ENCODE data around the gene NXNL2. TPM values are rescaled to one million over a fixed set of nuclear protein-coding genes. Genes with fewer than 3 reads are reported as not detected.

NXNL2 gene
- total RNA-seq, 1 donor from 2014 or later, result not detected

GRCh38 chr9:88529496-88529895 lies 5.5 kb upstream of the NXNL2 start:
- DNase-seq (ENCODE audit: missing footprints) (no peak), ATAC-seq (no peak)
- intact Hi-C loops (cut with DNase I), result no loop called here

- intact Hi-C loops (cut with DNase I), result no loop called here
- ATAC-seq (no peak), DNase-seq (ENCODE audit: missing footprints) (no peak)
These were observed 4.9 kb upstream of the NXNL2 start for GRCh38 chr9:88530051-88530450.

- DNase-seq (ENCODE audit: missing footprints) (no peak), ATAC-seq (no peak)
- intact Hi-C loops (cut with DNase I), result no loop called here
These were observed 2.9 kb upstream of the NXNL2 start for GRCh38 chr9:88531920-88532698.

GRCh38 chr9:88533951-88534455 lies 975 bp upstream of the NXNL2 start:
- intact Hi-C loops (cut with DNase I), result no loop called here
- DNase-seq (ENCODE audit: missing footprints), result peak; percentile 75
- peak; percentile 18 for ATAC-seq

DNA sequence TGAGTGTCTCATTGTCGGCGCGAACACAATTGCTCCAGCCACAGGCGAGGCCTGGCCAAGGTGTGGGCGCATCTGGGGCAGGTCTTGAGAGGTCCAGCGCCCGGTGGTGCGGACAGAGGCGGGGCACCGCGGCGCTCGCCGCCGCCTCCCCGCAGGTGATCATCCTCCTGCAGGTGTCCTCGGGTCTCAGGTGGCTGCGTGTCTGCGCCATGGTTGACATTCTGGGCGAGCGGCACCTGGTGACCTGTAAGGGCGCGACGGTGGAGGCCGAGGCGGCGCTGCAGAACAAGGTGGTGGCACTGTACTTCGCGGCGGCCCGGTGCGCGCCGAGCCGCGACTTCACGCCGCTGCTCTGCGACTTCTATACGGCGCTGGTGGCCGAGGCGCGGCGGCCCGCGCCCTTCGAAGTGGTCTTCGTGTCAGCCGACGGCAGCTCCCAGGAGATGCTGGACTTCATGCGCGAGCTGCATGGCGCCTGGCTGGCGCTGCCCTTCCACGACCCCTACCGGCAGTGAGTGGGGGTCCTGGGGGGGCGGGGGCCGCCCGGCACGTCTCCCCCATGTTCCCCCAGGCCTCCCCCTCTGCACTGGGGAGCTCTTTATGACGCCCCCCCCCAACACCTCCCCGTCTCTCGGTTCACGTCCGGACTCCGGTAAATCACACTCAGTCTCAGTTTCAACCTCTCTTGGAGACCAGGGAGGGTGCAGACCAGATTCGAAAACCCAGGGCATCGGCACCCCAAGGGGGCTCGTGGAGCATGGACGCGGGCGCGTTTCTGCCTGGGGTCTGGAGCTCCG lies 446 bp downstream of the NXNL2 start:
- DNase-seq (ENCODE audit: missing footprints) (peak; percentile 69), ATAC-seq (no peak)
- intact Hi-C loops (cut with DNase I), result no loop called here

DNA sequence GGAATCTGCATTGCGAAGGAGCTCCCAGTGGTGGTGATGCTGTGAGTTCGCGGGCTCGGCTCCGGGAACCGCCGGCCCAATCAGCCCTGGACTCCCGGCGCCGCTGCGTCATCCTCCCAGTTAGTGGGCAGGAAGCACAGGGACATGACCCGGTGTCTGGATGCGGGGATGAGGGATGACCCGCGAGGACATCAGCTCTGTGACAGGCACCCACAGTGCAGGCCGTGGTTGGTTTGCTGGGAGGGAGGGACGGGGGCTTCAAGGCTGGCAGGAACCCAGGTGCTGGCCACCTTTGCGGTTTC lies 996 bp downstream of the NXNL2 start:
- intact Hi-C loops (cut with DNase I), result no loop called here
- ATAC-seq, result no peak
- DNase-seq (ENCODE audit: missing footprints), result peak; percentile 73

GRCh38 chr9:88536951-88537760 lies 2.2 kb downstream of the NXNL2 start:
- intact Hi-C loops (cut with DNase I), result no loop called here
- peak; percentile 20 for ATAC-seq
- peak; percentile 39 for DNase-seq (ENCODE audit: missing footprints)

DNA sequence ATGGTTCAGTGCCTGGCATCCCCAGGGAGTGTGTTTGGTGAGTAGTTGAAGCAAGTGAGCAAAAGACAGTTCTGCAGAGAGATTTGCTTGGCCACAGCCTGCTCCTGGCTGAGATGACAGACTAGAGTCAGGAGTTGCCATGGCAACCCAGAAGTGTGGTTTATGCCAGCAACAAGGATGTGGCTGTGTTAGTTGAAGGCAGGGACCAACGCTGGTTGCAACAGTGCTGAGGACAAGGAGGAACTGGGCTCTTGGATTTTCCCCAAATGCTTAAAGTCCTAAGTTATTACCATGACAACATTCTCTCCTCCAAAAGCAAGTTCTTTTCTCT lies 2.7 kb downstream of the NXNL2 start:
- DNase-seq (ENCODE audit: missing footprints), result peak; percentile 70
- intact Hi-C loops (cut with DNase I), result no loop called here
- peak; percentile 56 for ATAC-seq

DNA sequence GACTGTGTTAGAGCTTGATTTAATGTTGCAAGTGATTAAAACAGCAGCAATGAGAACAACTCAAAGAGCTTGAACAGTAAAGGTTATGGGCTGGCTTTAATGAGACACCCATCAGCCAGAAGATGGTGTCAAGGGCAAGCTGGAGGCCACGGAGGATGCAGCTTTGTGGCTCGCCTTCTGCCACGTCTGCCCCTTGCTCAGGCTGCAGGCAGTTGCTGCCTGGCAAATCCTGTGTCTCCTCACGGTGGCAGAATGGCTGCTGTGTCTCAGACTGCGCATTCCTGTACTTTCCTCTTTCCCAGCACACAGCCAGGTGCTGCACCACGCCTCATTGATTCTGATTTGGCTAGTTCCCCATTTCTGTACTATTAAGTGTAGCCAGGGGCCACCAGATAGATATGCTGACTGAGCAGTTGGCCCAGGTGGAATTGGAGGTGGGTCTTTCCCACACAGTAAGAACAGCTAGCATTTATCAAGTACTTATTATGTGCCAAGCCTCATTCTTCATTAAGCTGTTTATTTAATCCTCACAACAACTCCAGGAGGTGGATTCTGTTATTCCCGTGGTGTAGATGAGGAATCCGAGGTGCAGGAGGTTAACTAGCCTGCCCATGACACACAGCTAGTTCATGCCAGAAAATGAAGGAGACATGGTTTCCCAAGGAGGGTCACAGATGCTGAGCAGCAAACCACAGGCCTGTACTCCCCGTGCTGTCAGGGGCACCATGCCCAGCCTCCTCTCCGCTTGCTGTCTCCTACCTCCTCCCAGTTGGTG lies 3.5 kb downstream of the NXNL2 start:
- ATAC-seq, result no peak
- DNase-seq (ENCODE audit: missing footprints), result no peak
- intact Hi-C loops (cut with DNase I), result no loop called here

DNA sequence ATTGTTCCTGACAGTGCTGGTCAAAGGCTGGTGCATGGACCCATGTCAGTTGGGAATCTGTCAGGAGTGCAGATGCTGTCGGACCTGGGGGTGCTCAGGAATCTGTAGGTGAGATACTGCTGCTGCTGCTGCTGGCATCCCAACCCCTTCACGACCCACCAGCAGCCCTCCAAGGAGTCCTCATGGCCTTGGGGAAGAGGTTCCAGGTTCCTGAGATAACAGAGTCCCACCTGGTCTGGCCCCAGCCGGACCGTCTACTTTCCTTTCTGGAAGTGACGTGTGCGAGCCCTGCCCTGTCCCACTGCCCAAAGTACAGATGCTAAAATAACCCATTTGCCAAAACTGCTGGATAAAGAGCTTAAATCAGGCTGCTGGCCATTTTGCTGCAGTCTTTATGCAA lies 4.3 kb downstream of the NXNL2 start:
- DNase-seq (ENCODE audit: missing footprints) (no peak), ATAC-seq (no peak)
- intact Hi-C loops (cut with DNase I), result no loop called here

DNA sequence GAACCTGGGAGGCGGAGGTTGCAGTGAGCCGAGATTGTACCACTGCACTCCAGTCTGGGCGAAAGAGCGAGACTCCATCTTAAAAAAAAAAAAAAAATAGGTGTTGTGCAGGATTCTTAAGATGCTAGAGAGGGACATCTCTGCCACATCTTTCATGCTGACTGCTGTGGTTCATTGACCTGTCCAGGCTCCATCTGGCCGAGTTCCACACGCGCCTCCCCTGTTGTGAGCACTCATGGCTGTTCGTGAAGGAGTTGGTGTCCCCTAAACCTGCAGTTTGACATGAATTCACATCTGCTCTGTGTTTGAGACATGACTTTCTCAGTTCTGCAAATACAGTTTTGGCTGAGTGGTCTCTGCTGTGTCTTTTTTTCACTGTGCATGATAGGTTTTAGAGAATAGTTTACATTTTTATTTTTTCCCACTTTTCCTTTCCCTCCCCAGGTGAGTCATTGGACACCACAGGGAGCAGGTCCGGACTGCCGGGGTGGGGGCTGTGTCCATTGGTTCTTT lies 5.3 kb downstream of the NXNL2 start:
- ATAC-seq, result no peak
- intact Hi-C loops (cut with DNase I), result no loop called here
- no peak for DNase-seq (ENCODE audit: missing footprints)

DNA sequence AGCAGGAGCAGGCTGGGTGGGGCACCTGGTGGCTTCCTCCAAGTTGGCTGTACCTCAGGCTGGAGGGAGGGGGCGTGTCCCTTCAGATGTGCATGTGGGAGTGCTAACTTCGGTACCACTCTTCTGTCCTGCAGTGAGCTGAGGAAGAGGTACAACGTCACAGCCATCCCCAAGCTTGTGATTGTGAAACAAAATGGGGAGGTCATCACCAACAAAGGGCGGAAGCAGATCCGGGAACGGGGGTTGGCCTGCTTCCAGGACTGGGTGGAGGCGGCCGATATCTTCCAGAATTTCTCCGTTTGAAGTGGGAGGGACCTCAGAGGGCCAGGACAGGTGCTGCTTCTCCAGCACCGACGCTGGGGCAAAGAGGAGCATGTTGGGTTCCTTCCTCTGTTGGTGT lies 9.3 kb downstream of the NXNL2 start:
- intact Hi-C loops (cut with DNase I), result no loop called here
- DNase-seq (ENCODE audit: missing footprints), result no peak
- no peak for ATAC-seq

DNA sequence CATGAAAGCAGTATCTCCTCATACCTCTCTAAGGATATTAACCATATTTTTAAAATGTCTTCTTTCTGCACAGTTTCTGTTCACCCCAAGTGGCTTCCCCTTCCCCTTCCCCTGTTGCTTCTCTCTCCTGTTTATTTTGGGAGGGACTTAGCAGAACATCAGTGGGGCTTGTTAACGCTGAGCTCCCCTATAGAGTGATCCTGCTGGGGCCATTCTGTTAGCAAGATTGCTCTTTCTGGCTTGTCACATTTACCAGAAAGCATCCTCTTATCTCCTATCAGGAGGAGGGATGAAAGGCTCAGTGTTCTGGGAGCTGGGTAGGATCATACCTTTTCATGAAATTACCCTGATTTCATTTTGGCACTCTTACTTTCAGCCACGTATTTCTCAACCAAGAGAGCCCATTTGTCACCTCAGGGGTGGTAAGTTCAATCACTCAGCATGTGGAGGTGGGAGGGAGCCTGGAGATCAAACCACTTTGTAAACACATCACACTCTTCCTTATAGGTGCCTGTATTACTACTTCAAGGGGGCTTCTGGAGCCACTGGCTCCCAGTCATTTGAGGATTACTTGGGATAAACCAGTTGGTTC lies 16.7 kb downstream of the NXNL2 start:
- ATAC-seq, result no peak

DNA sequence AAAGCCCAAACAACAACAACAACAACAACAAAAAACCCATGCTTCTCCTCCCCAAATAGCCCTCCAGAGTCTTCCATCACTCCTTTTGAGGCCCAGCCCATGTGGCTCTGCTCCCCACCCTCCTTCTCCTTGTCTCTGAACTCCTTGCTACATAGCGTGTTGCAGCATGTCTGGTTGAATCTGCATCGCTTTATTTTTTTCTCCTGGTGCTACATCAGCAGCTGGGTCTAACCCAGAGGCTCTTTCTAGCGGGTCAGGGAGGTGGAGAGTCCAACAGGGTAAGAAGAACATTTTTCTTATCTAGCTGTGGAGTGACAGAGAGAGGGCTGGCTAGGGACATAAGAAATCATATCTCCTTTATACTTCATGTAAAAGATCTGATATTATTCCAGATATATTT lies 18.4 kb downstream of the NXNL2 start:
- ATAC-seq, result no peak
- no peak for DNase-seq (ENCODE audit: missing footprints)
- intact Hi-C loops (cut with DNase I), result no loop called here

More for the DNA sequence above, 16.7 kb downstream of the NXNL2 start:
- intact Hi-C loops (cut with DNase I), result no loop called here
- no peak for DNase-seq (ENCODE audit: missing footprints)

DNA sequence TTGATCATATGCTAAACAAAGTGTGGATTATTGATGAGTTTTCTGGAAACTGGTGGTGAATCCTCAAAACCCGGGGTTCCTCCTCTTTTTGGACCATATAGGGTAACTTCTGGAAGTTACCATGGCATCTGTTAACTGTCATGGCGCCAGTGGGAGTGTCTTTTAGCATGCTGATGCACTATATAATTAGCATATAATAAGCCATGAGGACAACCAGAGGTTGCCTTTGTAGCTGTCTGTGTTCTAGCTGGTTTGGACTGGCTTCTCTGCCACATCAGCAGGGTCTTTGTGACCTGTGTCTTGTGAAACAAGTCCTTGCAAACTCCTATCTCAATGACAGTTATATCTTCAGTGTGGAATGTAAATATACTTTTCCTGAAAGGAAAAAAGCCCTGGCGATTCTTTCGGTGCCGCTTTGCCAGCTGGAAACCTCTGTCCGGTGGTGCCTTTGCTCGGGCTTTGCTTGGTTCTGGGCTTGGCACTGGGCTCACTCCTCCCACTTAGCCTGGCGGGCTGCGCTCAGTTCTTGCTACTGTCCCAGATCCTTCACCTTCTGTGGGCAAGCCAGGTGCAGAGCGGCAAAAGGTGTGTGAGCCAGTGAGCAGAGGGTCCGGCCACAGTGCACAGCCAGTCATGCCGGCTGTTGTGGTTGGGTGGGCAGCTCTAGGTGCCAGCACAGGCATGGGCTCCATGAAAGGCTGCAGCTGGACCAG lies 20.4 kb downstream of the NXNL2 start:
- no peak for ATAC-seq
- no peak for DNase-seq (ENCODE audit: missing footprints)
- intact Hi-C loops (cut with DNase I), result no loop called here

- DNase-seq (ENCODE audit: missing footprints), result no peak
- intact Hi-C loops (cut with DNase I), result no loop called here
- ATAC-seq, result no peak
These were observed 24.7 kb downstream of the NXNL2 start for GRCh38 chr9:88559661-88560060.

- ATAC-seq, result no peak
- intact Hi-C loops (cut with DNase I), result no loop called here
These were observed 32.9 kb downstream of the NXNL2 start for GRCh38 chr9:88567870-88568269.

DNA sequence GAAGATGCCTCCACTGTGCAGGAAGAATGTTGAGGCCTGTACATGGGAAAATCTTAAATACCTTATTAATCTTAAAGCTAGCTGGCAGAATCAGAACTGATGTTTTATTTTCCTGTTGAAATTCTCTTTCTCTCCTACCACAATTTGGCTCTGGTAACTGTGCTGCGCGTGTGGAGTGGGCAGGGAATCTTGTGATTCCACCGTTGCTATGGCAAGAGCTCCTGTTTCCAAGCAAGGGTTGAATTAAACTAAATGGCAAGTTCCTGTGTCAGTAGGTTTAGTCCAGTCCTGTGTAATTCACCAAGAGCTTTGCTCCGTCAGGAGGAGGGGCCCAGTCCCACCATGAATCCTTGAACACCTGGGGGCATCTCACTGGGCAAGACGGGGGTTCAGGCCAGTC lies 36.4 kb downstream of the NXNL2 start:
- intact Hi-C loops (cut with DNase I), result loop anchor here (10.0 kb wide), 1 partner anchor 267 kb away; no protein-coding TSS in a partner anchor
- ATAC-seq, result no peak
- no peak for DNase-seq (ENCODE audit: missing footprints)

More at GRCh38 chr9:88567870-88568269, 32.9 kb downstream of the NXNL2 start:
- no peak for DNase-seq (ENCODE audit: missing footprints)
